Karpas-422 (cell line): ENCODE results near the gene FANCE. TPM values are rescaled to one million over a fixed set of nuclear protein-coding genes. Genes with fewer than 3 reads are reported as not detected.

ENCODE experiments used
- DNase-seq: peaks from one replicate; pipeline ENCODE4 v3.0.0-alpha.2; 2015
- H2AFZ ChIP-seq: fragments of 200-600 bp; sonication (generic); 2 replicates; pipeline ENCODE4 v1.6.1; 2014; ENCODE audit warnings: antibody characterized with exemption, low read length, mixed read lengths
- H3K27ac ChIP-seq: fragments of 200-600 bp; sonication (generic); 2 replicates; pipeline ENCODE4 v1.5.1; 2014; ENCODE audit warnings: mild to moderate bottlenecking, low read length, moderate library complexity
- H3K27me3 ChIP-seq: fragments of 200-600 bp; sonication (generic); 2 replicates; pipeline ENCODE4 v1.6.1; 2014; ENCODE audit warnings: low read length, mixed read lengths
- H3K36me3 ChIP-seq: fragments of 200-600 bp; sonication (generic); 2 replicates; pipeline ENCODE4 v1.6.1; 2014; ENCODE audit warnings: low read length, mixed read lengths; ENCODE audit not compliant: insufficient read depth
- H3K4me1 ChIP-seq: fragments of 200-600 bp; sonication (generic); 2 replicates; pipeline ENCODE4 v1.6.1; 2014; ENCODE audit warnings: mild to moderate bottlenecking, low read length, mixed read lengths
- H3K4me2 ChIP-seq: fragments of 200-600 bp; sonication (generic); 2 replicates; pipeline ENCODE4 v1.6.1; 2014; ENCODE audit warnings: low read length, low read depth, mild to moderate bottlenecking; ENCODE audit not compliant: poor library complexity, severe bottlenecking
- H3K4me3 ChIP-seq: fragments of 200-600 bp; sonication (generic); 2 replicates; pipeline ENCODE4 v1.5.1; 2014; ENCODE audit warnings: mild to moderate bottlenecking, antibody characterized with exemption, low read length, mixed read lengths
- H3K79me2 ChIP-seq: fragments of 200-600 bp; sonication (generic); 2 replicates; pipeline ENCODE4 v1.6.1; 2014; ENCODE audit warnings: mild to moderate bottlenecking, low read length, mixed read lengths
- H3K9ac ChIP-seq: fragments of 200-600 bp; sonication (generic); 2 replicates; pipeline ENCODE4 v1.6.0; 2014; ENCODE audit warnings: low read length
- H3K9me2 ChIP-seq: fragments of 200-600 bp; sonication (generic), shearing (Covaris generic); replicated peaks from 2 replicates; pipeline ENCODE4 v1.6.0; 2014; ENCODE audit warnings: mild to moderate bottlenecking, low read length, moderate library complexity; ENCODE audit not compliant: insufficient read depth
- H3K9me3 ChIP-seq: fragments of 300-700, 200-600 bp; sonication (generic); 2 replicates; pipeline ENCODE4 v1.6.1; 2014; ENCODE audit warnings: low read length, mixed read lengths
- H4K20me1 ChIP-seq: fragments of 200-600 bp; sonication (generic); 2 replicates; pipeline ENCODE4 v1.6.1; 2014; ENCODE audit warnings: mild to moderate bottlenecking, antibody characterized with exemption, low read length, low read depth; ENCODE audit not compliant: insufficient read depth
- total RNA-seq: library from RNA; depleted of rRNA; stranded (reverse); fragments of >200 nt; shearing (Covaris generic); gene quantifications from 2 replicates; pipeline ENCODE4 v1.2.3, GENCODE V29; 2014; ENCODE audit warnings: low replicate concordance

Gene FANCE
- total RNA-seq, 1 experiment from 2014 or later: 9.8 TPM

DNA sequence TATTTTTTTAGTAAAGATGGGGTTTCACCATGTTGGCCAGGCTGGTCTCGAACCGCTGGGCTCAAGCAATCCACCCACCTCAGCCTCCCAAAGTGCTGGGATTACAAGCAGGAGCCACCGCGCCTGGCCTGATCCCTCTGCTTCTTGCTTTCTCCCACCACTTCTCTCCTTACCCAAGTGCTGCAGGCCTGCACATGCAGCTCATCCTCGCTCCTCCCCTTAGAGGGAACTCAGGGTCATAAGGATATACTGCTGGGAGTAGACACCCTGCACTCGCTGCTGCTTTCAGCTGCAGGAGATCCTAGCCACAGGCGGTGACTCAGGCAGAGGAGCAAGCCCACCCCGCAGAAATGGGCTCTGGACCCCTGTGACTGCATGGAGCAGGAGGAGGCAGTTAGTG is 40.0 kb upstream of the FANCE start:
- Histone ChIP-seq H2AFZ (no peak overlapping the region), H3K27ac (no peak overlapping the region), H3K4me3 (no peak overlapping the region), H3K36me3 (no peaks in the 10 kb centered on the region), H3K9me3 (no peaks in the 10 kb centered on the region), H4K20me1 (no peaks in the 10 kb centered on the region), H3K27me3 (no peaks in the 10 kb centered on the region), H3K9ac (no peak overlapping the region), H3K4me2 (no peak overlapping the region), H3K79me2 (no peaks in the 10 kb centered on the region), H3K9me2 (no peaks in the 10 kb centered on the region), H3K4me1 (peaks cover 7% of the 10 kb centered on the region)
- DNase-seq: no peak

- Histone ChIP-seq H4K20me1 (no peaks in the 10 kb centered on the region), H3K36me3 (no peaks in the 10 kb centered on the region), H3K9ac (no peak overlapping the region), H3K27me3 (no peaks in the 10 kb centered on the region), H2AFZ (no peak overlapping the region), H3K4me3 (no peak overlapping the region), H3K27ac (no peak overlapping the region), H3K9me2 (no peaks in the 10 kb centered on the region), H3K79me2 (no peaks in the 10 kb centered on the region), H3K4me1 (peaks cover 7% of the 10 kb centered on the region), H3K9me3 (no peaks in the 10 kb centered on the region), H3K4me2 (no peak overlapping the region)
- DNase-seq: no peak
Measured at GRCh38 chr6:35413911-35414310, 38.2 kb upstream of the FANCE start.

GRCh38 chr6:35415065-35415891 is 36.9 kb upstream of the FANCE start:
- Histone ChIP-seq H3K79me2 (no peaks in the 10 kb centered on the region), H3K4me3 (no peak overlapping the region), H3K36me3 (no peaks in the 10 kb centered on the region), H3K27me3 (no peaks in the 10 kb centered on the region), H3K9me3 (no peaks in the 10 kb centered on the region), H4K20me1 (no peaks in the 10 kb centered on the region), H3K27ac (no peak overlapping the region), H3K9ac (no peak overlapping the region), H3K9me2 (no peaks in the 10 kb centered on the region), H2AFZ (no peak overlapping the region), H3K4me2 (no peak overlapping the region), H3K4me1 (peaks cover 14% of the 10 kb centered on the region)
- DNase-seq: peak; percentile 63

GRCh38 chr6:35417979-35418661 is 34.0 kb upstream of the FANCE start:
- Histone ChIP-seq H3K27ac (no peak overlapping the region), H4K20me1 (no peaks in the 10 kb centered on the region), H3K4me2 (no peak overlapping the region), H3K9ac (no peak overlapping the region), H3K9me3 (no peaks in the 10 kb centered on the region), H3K9me2 (no peaks in the 10 kb centered on the region), H3K79me2 (no peaks in the 10 kb centered on the region), H3K36me3 (no peaks in the 10 kb centered on the region), H3K4me3 (no peak overlapping the region), H3K27me3 (no peaks in the 10 kb centered on the region), H3K4me1 (peaks cover 9% of the 10 kb centered on the region), H2AFZ (no peak overlapping the region)
- no peak for DNase-seq

GRCh38 chr6:35419417-35419816 is 32.7 kb upstream of the FANCE start:
- H3K9ac ChIP-seq: no peak overlapping the region
- H2AFZ ChIP-seq: no peak overlapping the region
- no peaks in the 10 kb centered on the region for H3K9me2 ChIP-seq
- H4K20me1 ChIP-seq: no peaks in the 10 kb centered on the region
- peaks cover 9% of the 10 kb centered on the region for H3K4me1 ChIP-seq
- H3K36me3 ChIP-seq: no peaks in the 10 kb centered on the region
- no peak overlapping the region for H3K4me3 ChIP-seq
- H3K79me2 ChIP-seq: no peaks in the 10 kb centered on the region
- no peaks in the 10 kb centered on the region for H3K9me3 ChIP-seq
- peak; percentile 65 for DNase-seq
- H3K27me3 ChIP-seq: no peaks in the 10 kb centered on the region
- no peak overlapping the region for H3K4me2 ChIP-seq
- no peak overlapping the region for H3K27ac ChIP-seq

DNA sequence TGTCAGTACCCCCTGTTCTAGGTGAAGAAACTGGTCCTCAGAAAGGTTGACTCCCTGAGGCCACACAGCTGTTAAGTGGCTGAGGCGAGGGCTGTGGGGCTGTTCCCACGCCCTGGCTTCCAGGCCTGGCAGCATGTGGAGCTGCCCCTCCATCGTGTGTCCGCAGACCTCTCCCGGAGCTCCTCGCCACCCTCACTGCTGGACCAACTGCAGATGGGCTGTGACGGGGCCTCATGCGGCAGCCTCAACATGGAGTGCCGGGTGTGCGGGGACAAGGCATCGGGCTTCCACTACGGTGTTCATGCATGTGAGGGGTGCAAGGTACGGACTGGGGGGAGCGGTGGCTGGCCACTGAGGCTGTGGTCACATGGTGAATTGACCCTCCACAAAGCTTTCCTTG is 32.2 kb upstream of the FANCE start:
- no peaks in the 10 kb centered on the region for H3K9me3 ChIP-seq
- H2AFZ ChIP-seq: no peak overlapping the region
- H3K27me3 ChIP-seq: no peaks in the 10 kb centered on the region
- H3K4me1 ChIP-seq: peaks cover 7% of the 10 kb centered on the region
- H3K9ac ChIP-seq: no peak overlapping the region
- no peaks in the 10 kb centered on the region for H3K79me2 ChIP-seq
- no peaks in the 10 kb centered on the region for H3K9me2 ChIP-seq
- H3K4me3 ChIP-seq: no peak overlapping the region
- no peaks in the 10 kb centered on the region for H4K20me1 ChIP-seq
- no peak for DNase-seq
- H3K36me3 ChIP-seq: no peaks in the 10 kb centered on the region
- no peak overlapping the region for H3K27ac ChIP-seq
- no peak overlapping the region for H3K4me2 ChIP-seq

GRCh38 chr6:35425284-35425683 is 26.9 kb upstream of the FANCE start:
- no peaks in the 10 kb centered on the region for H3K4me1 ChIP-seq
- H3K79me2 ChIP-seq: no peaks in the 10 kb centered on the region
- peaks cover 6% of the 10 kb centered on the region; the same call in 1 of the 2 replicates for H3K9me3 ChIP-seq
- H3K9me2 ChIP-seq: no peaks in the 10 kb centered on the region
- no peaks in the 10 kb centered on the region; the same call in 1 of the 2 replicates for H3K36me3 ChIP-seq
- H2AFZ ChIP-seq: no peak overlapping the region
- no peak overlapping the region for H3K27ac ChIP-seq
- no peaks in the 10 kb centered on the region for H3K27me3 ChIP-seq
- H3K4me3 ChIP-seq: no peak overlapping the region
- no peak overlapping the region for H3K9ac ChIP-seq
- H4K20me1 ChIP-seq: no peaks in the 10 kb centered on the region
- no peak for DNase-seq
- no peak overlapping the region for H3K4me2 ChIP-seq

DNA sequence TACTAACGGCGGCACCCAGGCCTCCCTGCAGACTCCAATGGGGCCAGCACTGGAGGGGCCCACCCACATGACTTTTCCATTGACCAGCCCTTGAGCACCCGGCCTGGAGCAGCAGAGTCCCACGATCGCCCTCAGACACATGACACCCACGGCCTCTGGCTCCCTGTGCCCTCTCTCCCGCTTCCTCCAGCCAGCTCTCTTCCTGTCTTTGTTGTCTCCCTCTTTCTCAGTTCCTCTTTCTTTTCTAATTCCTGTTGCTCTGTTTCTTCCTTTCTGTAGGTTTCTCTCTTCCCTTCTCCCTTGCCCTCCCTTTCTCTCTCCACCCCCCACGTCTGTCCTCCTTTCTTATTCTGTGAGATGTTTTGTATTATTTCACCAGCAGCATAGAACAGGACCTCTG is 26.1 kb upstream of the FANCE start:
- H3K36me3 ChIP-seq: no peaks in the 10 kb centered on the region; the same call in 1 of the 2 replicates
- H3K27ac ChIP-seq: no peak overlapping the region

More for the DNA sequence above, 26.1 kb upstream of the FANCE start:
- Histone ChIP-seq H3K4me1 (no peaks in the 10 kb centered on the region), H3K27me3 (no peaks in the 10 kb centered on the region), H2AFZ (no peak overlapping the region), H3K9me2 (no peaks in the 10 kb centered on the region), H4K20me1 (no peaks in the 10 kb centered on the region), H3K4me3 (no peak overlapping the region), H3K79me2 (no peaks in the 10 kb centered on the region), H3K9me3 (peaks cover 6% of the 10 kb centered on the region; the same call in 1 of the 2 replicates), H3K9ac (no peak overlapping the region), H3K4me2 (no peak overlapping the region)
- no peak for DNase-seq
